ENCODE data around the gene SPATA33. TPM values are rescaled to one million over a fixed set of nuclear protein-coding genes. Genes with fewer than 3 reads are reported as not detected.

Gene SPATA33
- total and polyA plus RNA-seq, 10 of the 15 experiments (the other 5 are each of a cell fraction or from before 2014, with no cell fraction given) = 1.1 to 15.8 (median 7.6) TPM

- Histone ChIP-seq H4K20me1 (ENCODE audit: control insufficient read depth, insufficient read depth) (no peaks in the 10 kb centered on the region), H3K9ac (ENCODE audit: control insufficient read depth, insufficient read depth, low read length) (no peak overlapping the region), H3K27ac (ENCODE audit: control insufficient read depth, insufficient read depth) (no peak overlapping the region), H3K4me2 (ENCODE audit: control insufficient read depth, insufficient read depth) (no peak overlapping the region), H3K9me3 (replicated peaks; ENCODE audit: control insufficient read depth, insufficient read depth, low read length) (no peaks in the 10 kb centered on the region), H3K4me3 (no peak overlapping the region), H2AFZ (ENCODE audit: control insufficient read depth, low read depth, low read length) (no peak overlapping the region), H3K79me2 (ENCODE audit: control insufficient read depth, insufficient read depth, low read length) (no peaks in the 10 kb centered on the region), H3K36me3 (ENCODE audit: control insufficient read depth in 2 of 2, insufficient read depth in 2 of 2, low read length in 1 of 2) (no peaks in the 10 kb centered on the region), H3K27me3 (replicated peaks in 1 of 2; ENCODE audit: control insufficient read depth in 2 of 2, insufficient read depth in 2 of 2, low read length in 1 of 2) (no peaks in the 10 kb centered on the region), H3K4me1 (ENCODE audit: control insufficient read depth, insufficient read depth, low read length) (peaks cover 11% of the 10 kb centered on the region)
- ATAC-seq (no peak), FAIRE-seq (no peak), DNase-seq (ENCODE audit: low read depth, low spot score) (no peak)
- 71% methylated on average over 15 of the region's 15 CpGs for WGBS (ENCODE audit: insufficient coverage, insufficient replicate concordance, low lambda C conversion rate, missing lambda C conversion rate)
- ChIA-PET RAD21 (ENCODE audit: unreplicated experiment) (interaction anchor here (1.2 to 3.3 kb wide), 5 partner anchors 15 to 133 kb away, joined by 3 to 33 read pairs (median 4); partner anchors contain the start of gene VPS9D1), SMC1A (ENCODE audit: uncharacterized antibody, unreplicated experiment) (interaction anchor here (1.4 to 4.7 kb wide), 3 partner anchors 36 to 155 kb away, joined by 3 to 44 read pairs (median 39); no protein-coding TSS in a partner anchor), CTCF (interaction anchor here (1.0 to 5.4 kb wide), 7 partner anchors 15 to 377 kb away, joined by 3 to 119 read pairs (median 12); partner anchors contain the start of gene VPS9D1), POLR2A (interaction anchor here (1.8 kb wide), 1 partner anchor 156 kb away, joined by 9 read pairs; no protein-coding TSS in a partner anchor)
- TF ChIP-seq TCF12 (IDR thresholded peaks at IDR 0.05; ENCODE audit: low read depth, low read length) (no peak), ZNF384 (IDR thresholded peaks at IDR 0.05; ENCODE audit: borderline replicate concordance, low read depth, low read length) (no peak), IKZF2 (IDR thresholded peaks at IDR 0.05) (no peak), ZZZ3 (IDR thresholded peaks at IDR 0.05; ENCODE audit: control insufficient read depth, insufficient read length, low read depth) (no peak), BCL3 (IDR thresholded peaks at IDR 0.05; ENCODE audit: borderline replicate concordance, insufficient read depth, low read depth, low read length, poor library complexity, severe bottlenecking) (no peak), CBFB (IDR thresholded peaks at IDR 0.05; ENCODE audit: low read depth) (no peak), TCF3 (IDR thresholded peaks at IDR 0.05; ENCODE audit: borderline replicate concordance, insufficient read depth, low read depth, low read length) (no peak), KAT2A (conservative IDR thresholded peaks at IDR 0.05; ENCODE audit: control insufficient read depth, low read depth, low read length) (no peak), ZNF622 (IDR thresholded peaks at IDR 0.05) (no peak), MTA3 (IDR thresholded peaks at IDR 0.05; ENCODE audit: borderline replicate concordance, low read length) (no peak), POLR2AphosphoS2 (IDR thresholded peaks at IDR 0.05; ENCODE audit: low read depth, low read length) (no peak), EP300 (IDR thresholded peaks at IDR 0.05; ENCODE audit: borderline replicate concordance in 1 of 2, control insufficient read depth in 1 of 2, low read depth in 2 of 2, low read length in 2 of 2) (no peak), REST (IDR thresholded peaks at IDR 0.05; ENCODE audit: low read depth, low read length) (no peak), SMC3 (IDR thresholded peaks at IDR 0.05; ENCODE audit: borderline replicate concordance, low read length) (no peak), NBN (IDR thresholded peaks at IDR 0.05) (no peak), SRF (IDR thresholded peaks at IDR 0.05; ENCODE audit: low read depth in 2 of 2, low read length in 2 of 2) (no peak), TAF1 (IDR thresholded peaks at IDR 0.05; ENCODE audit: borderline replicate concordance, low read depth, low read length) (no peak), MTA2 (IDR thresholded peaks at IDR 0.05; ENCODE audit: low read depth) (no peak)
- no TSS peak for BruUV-seq (replicated peaks)
- in situ Hi-C loops (cut with MboI) = loop anchor here (10.0 kb wide), 1 partner anchor 90 kb away; no protein-coding TSS in a partner anchor
- intact Hi-C loops (cut with micrococcal nuclease; ENCODE audit: unreplicated experiment) = loop anchor here (10.0 kb wide), 1 partner anchor 210 kb away; the partner anchor contains the start of gene MC1R
These were observed 47.4 kb downstream of the SPATA33 start for GRCh38 chr16:89705006-89705405.

All from GM12878 (cell line).